Suprapubic skin (tissue), 4 donors: ENCODE results near the gene CHRNG.

Source experiments
- EP300 ChIP-seq: sonication (generic); formaldehyde crosslinking; IDR thresholded peaks from one replicate; pipeline ENCODE4 v1.6.1; 2017; ENCODE audit warnings: antibody characterized with exemption
- POLR2A ChIP-seq, 2 donors: fragments of 450-650 bp; IDR thresholded peaks; one replicate each; pipeline ENCODE4 v1.6.1; 2017; ENCODE audit warnings: antibody characterized with exemption in 2 of 2, mild to moderate bottlenecking in 2 of 2, moderate library complexity in 2 of 2
- POLR2AphosphoS5 ChIP-seq, 3 donors: sonication (generic); formaldehyde crosslinking; IDR thresholded peaks; one replicate each; pipeline ENCODE4 v1.6.1; 2017; ENCODE audit warnings: antibody characterized with exemption in 3 of 3
- TF ChIP-seq, protein P1 (sequence below), 2 donors: fragments of 200-600 bp in 1 of 2; fragments of 450-650 bp in 1 of 2; sonication (generic) in 1 of 2; IDR thresholded peaks; one replicate each; pipeline ENCODE4 v1.5.1; 2016 to 2019; ENCODE audit warnings: antibody characterized with exemption in 2 of 2, mild to moderate bottlenecking in 1 of 2, moderate library complexity in 1 of 2

DNA sequence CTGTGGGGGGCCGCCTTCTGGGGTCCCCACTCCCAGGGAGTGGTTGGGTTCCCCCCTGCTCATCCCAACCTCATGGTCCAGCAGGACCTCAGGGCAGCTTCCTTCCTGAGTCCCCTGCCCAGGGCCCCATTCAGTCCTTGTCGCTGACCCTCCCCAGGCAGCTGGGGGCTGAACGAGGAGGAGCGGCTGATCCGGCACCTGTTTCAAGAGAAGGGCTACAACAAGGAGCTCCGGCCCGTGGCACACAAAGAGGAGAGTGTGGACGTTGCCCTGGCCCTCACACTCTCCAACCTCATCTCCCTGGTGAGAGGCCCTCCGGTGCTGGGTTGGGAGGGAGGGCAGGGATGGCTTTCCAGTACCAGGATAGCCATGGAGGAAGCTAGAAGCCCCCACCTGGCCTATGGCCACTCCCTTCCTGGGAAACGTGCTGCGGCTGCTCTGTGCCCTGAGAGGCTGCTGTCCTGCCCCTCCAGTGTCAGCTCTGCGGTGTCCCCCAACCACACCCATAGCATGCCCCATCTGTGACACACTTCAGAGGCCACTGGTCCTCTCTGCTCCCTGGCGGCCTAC, 13.0 kb upstream of the CHRNG start:
- TF ChIP-seq, protein P1, sequence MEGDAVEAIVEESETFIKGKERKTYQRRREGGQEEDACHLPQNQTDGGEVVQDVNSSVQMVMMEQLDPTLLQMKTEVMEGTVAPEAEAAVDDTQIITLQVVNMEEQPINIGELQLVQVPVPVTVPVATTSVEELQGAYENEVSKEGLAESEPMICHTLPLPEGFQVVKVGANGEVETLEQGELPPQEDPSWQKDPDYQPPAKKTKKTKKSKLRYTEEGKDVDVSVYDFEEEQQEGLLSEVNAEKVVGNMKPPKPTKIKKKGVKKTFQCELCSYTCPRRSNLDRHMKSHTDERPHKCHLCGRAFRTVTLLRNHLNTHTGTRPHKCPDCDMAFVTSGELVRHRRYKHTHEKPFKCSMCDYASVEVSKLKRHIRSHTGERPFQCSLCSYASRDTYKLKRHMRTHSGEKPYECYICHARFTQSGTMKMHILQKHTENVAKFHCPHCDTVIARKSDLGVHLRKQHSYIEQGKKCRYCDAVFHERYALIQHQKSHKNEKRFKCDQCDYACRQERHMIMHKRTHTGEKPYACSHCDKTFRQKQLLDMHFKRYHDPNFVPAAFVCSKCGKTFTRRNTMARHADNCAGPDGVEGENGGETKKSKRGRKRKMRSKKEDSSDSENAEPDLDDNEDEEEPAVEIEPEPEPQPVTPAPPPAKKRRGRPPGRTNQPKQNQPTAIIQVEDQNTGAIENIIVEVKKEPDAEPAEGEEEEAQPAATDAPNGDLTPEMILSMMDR (IDR thresholded peaks at IDR 0.05): no peak
- TF ChIP-seq POLR2AphosphoS5 (IDR thresholded peaks at IDR 0.05) (no peak), EP300 (no peak), POLR2A (IDR thresholded peaks at IDR 0.05) (no peak)
